Thyroid gland (tissue), 4 donors: ENCODE data around the gene CPVL.

Experiments
- CTCF ChIP-seq, 6 experiments: fragments of 200-600 bp in 3 of 6; fragments of 450-650 bp in 3 of 6; sonication (generic) in 3 of 6; IDR thresholded peaks; one replicate each; pipeline ENCODE4 v1.5.1; 2016 to 2019; ENCODE audit warnings: antibody characterized with exemption in 6 of 6, mild to moderate bottlenecking in 2 of 6, inconsistent platforms in 1 of 6, moderate library complexity in 1 of 6
- POLR2A ChIP-seq, 2 donors: fragments of 450-650 bp; IDR thresholded peaks; one replicate each; pipeline ENCODE4 v1.6.1; 2017; ENCODE audit warnings: antibody characterized with exemption in 2 of 2, mild to moderate bottlenecking in 2 of 2, moderate library complexity in 1 of 2

GRCh38 chr7:28961972-28962371 is 184.4 kb downstream of the CPVL start:
- no peak for TF ChIP-seq CTCF (IDR thresholded peaks at IDR 0.05)
- no peak for TF ChIP-seq POLR2A (IDR thresholded peaks at IDR 0.05)
